Endodermal cell (in vitro differentiated cells): ENCODE results near the gene IQGAP2. TPM values are rescaled to one million over a fixed set of nuclear protein-coding genes. Genes with fewer than 3 reads are reported as not detected.

ENCODE experiments used
- DNase-seq: peaks from one replicate; pipeline ENCODE4 v3.0.0-alpha.2; 2017
- H3K27ac ChIP-seq: 2 replicates; pipeline ENCODE4 v1.5.1; 2013; ENCODE audit warnings: mild to moderate bottlenecking, low read depth, low read length, moderate library complexity
- H3K27me3 ChIP-seq: 2 replicates; pipeline ENCODE4 v1.6.1; 2013; ENCODE audit warnings: mild to moderate bottlenecking, low read length, moderate library complexity; ENCODE audit not compliant: insufficient read depth, control insufficient read depth, poor library complexity, severe bottlenecking
- H3K36me3 ChIP-seq: 2 replicates; pipeline ENCODE4 v1.7.0; 2013; ENCODE audit warnings: mild to moderate bottlenecking, low read length, moderate library complexity; ENCODE audit not compliant: control insufficient read depth, insufficient read depth
- H3K4me1 ChIP-seq: one replicate; pipeline ENCODE4 v1.7.0; 2013; ENCODE audit warnings: low read length; ENCODE audit not compliant: control insufficient read depth, insufficient read depth
- H3K4me3 ChIP-seq: 2 replicates; pipeline ENCODE4 v1.5.1; 2013; ENCODE audit warnings: mild to moderate bottlenecking, low read length, moderate library complexity
- H3K9ac ChIP-seq: 2 replicates; pipeline ENCODE4 v1.6.1; 2013; ENCODE audit warnings: mild to moderate bottlenecking, low read length, moderate library complexity; ENCODE audit not compliant: poor library complexity, severe bottlenecking; ENCODE audit errors: extremely low read depth
- H3K9me3 ChIP-seq: 2 replicates; pipeline ENCODE4 v1.6.1; 2013; ENCODE audit warnings: mild to moderate bottlenecking, low read length, moderate library complexity; ENCODE audit not compliant: control insufficient read depth
- H3K27ac Mint-ChIP-seq: 2 replicates; pipeline ENCODE4 v1.8.0; 2020; ENCODE audit warnings: mixed read lengths
- H3K27me3 Mint-ChIP-seq: 2 replicates; pipeline ENCODE4 v1.8.0; 2021; ENCODE audit warnings: mild to moderate bottlenecking, mixed read lengths; ENCODE audit not compliant: insufficient read depth
- H3K36me3 Mint-ChIP-seq: 2 replicates; pipeline ENCODE4 v1.8.0; 2020; ENCODE audit warnings: low read depth, mixed read lengths
- H3K4me1 Mint-ChIP-seq: 2 replicates; pipeline ENCODE4 v1.8.0; 2020; ENCODE audit warnings: mixed read lengths
- H3K4me3 Mint-ChIP-seq: 2 replicates; pipeline ENCODE4 v1.8.0; 2020; ENCODE audit warnings: mild to moderate bottlenecking, moderate library complexity, mixed read lengths
- H3K9me3 Mint-ChIP-seq: 2 replicates; pipeline ENCODE4 v1.8.0; 2020; ENCODE audit warnings: mild to moderate bottlenecking, mixed read lengths
- CTCF ChIP-seq: fragments of 200-600 bp; sonication (generic); conservative IDR thresholded peaks from 2 replicates; pipeline ENCODE4 v1.5.0; 2021; ENCODE audit warnings: antibody characterized with exemption, mild to moderate bottlenecking
- WGBS, 2 experiments: methylation state at CpG; one replicate each; pipeline versions ENCODE4 v1.1.5 to v1.1.7; 2013; ENCODE audit warnings: missing lambda C conversion rate in 2 of 2, mixed read lengths in 1 of 2; ENCODE audit not compliant: insufficient coverage in 1 of 2, insufficient read length in 1 of 2; 5-methylcytosine and 5-hydroxymethylcytosine counted together
- total RNA-seq, 2 donors: library from RNA; stranded (reverse); fragmentation: NEBNext Ultra II Directional in 1 of 2; extraction: Animal tissue kit (Norgen Biotek cat#: 25700) in 1 of 2; gene quantifications; 2 replicates in 1 of 2; 3 replicates in 1 of 2; pipeline ENCODE4 v1.2.1, GENCODE V29; 2021

IQGAP2 gene
- total RNA-seq, 2 donors from 2014 or later = 8.3 to 19.4 TPM

GRCh38 chr5:76657683-76658311, 254.7 kb downstream of the IQGAP2 start:
- Mint-ChIP-seq H3K4me1 (peaks cover 50% of the 10 kb centered on the region), H3K36me3 (no peaks in the 10 kb centered on the region), H3K27ac (peak overlapping the region; percentile 80), H3K4me3 (no peak overlapping the region), H3K27me3 (no peaks in the 10 kb centered on the region), H3K9me3 (no peaks in the 10 kb centered on the region)
- Histone ChIP-seq H3K27ac (no peak overlapping the region), H3K36me3 (no peaks in the 10 kb centered on the region), H3K9ac (no peak overlapping the region), H3K4me1 (peaks cover 27% of the 10 kb centered on the region), H3K4me3 (no peak overlapping the region), H3K27me3 (no peaks in the 10 kb centered on the region), H3K9me3 (no peaks in the 10 kb centered on the region)
- TF ChIP-seq CTCF = no peak
- DNase-seq = no peak
- WGBS, 2 experiments = 54 to 85% methylated on average over 5 to 6 of the region's 6 CpGs

- Histone ChIP-seq H3K36me3 (no peaks in the 10 kb centered on the region), H3K9me3 (no peaks in the 10 kb centered on the region), H3K27me3 (no peaks in the 10 kb centered on the region), H3K9ac (no peak overlapping the region), H3K4me3 (peak overlapping the region; percentile 66), H3K4me1 (peaks cover 30% of the 10 kb centered on the region), H3K27ac (no peak overlapping the region)
- Mint-ChIP-seq H3K36me3 (no peaks in the 10 kb centered on the region), H3K27me3 (no peaks in the 10 kb centered on the region), H3K4me3 (no peak overlapping the region), H3K27ac (peak overlapping the region; percentile 49), H3K4me1 (peaks cover 57% of the 10 kb centered on the region), H3K9me3 (no peaks in the 10 kb centered on the region)
- 78 to 80% methylated on average over 1 to 2 of the region's 2 CpGs for whole genome bisulfite sequencing, 2 experiments
- no peak for TF ChIP-seq CTCF
- DNase-seq = no peak
Measured at GRCh38 chr5:76660360-76660759, 257.3 kb downstream of the IQGAP2 start.

GRCh38 chr5:76662521-76662920, 259.4 kb downstream of the IQGAP2 start:
- Histone ChIP-seq H3K4me3 (no peak overlapping the region), H3K27me3 (no peaks in the 10 kb centered on the region), H3K9me3 (no peaks in the 10 kb centered on the region), H3K36me3 (no peaks in the 10 kb centered on the region), H3K9ac (no peak overlapping the region), H3K27ac (no peak overlapping the region), H3K4me1 (peaks cover 26% of the 10 kb centered on the region)
- Mint-ChIP-seq H3K36me3 (peaks cover under 1% of the 10 kb centered on the region), H3K9me3 (no peaks in the 10 kb centered on the region), H3K4me1 (peaks cover 52% of the 10 kb centered on the region), H3K27me3 (no peaks in the 10 kb centered on the region), H3K27ac (peak overlapping the region; percentile 65), H3K4me3 (no peak overlapping the region)
- WGBS, 2 experiments = 83 to 100% methylated on average over 4 of the region's 5 CpGs
- no peak for TF ChIP-seq CTCF
- no peak for DNase-seq
